HEK293 (cell line): ENCODE data around the gene GMDS.

ENCODE experiments used
- RBAK ChIP-seq: fragments of 450-650 bp; formaldehyde crosslinking; IDR thresholded peaks from 2 replicates; pipeline ENCODE4 v1.5.1; 2016; ENCODE audit warnings: missing biosample characterization, missing genetic modification characterization
- ZBTB21 ChIP-seq: fragments of 450-650 bp; formaldehyde crosslinking; IDR thresholded peaks from 2 replicates; pipeline ENCODE4 v1.5.1; 2017; ENCODE audit warnings: missing biosample characterization, missing genetic modification characterization
- ZBTB7A ChIP-seq: fragments of 450-650 bp; formaldehyde crosslinking; IDR thresholded peaks from 2 replicates; pipeline ENCODE4 v1.5.1; 2016; ENCODE audit warnings: low read depth, missing biosample characterization, missing genetic modification characterization
- ZEB2 ChIP-seq: fragments of 450-650 bp; formaldehyde crosslinking; IDR thresholded peaks from 2 replicates; pipeline ENCODE4 v1.5.1; 2016; ENCODE audit warnings: missing biosample characterization, missing genetic modification characterization
- ZNF155 ChIP-seq: fragments of 450-650 bp; formaldehyde crosslinking; IDR thresholded peaks from 2 replicates; pipeline ENCODE4 v1.5.1; 2016; ENCODE audit warnings: missing biosample characterization, missing genetic modification characterization
- ZNF274 ChIP-seq, 2 experiments: fragments of 200-500 bp in 1 of 2; fragments of 450-650 bp in 1 of 2; sonication (Bioruptor generic) in 1 of 2; formaldehyde crosslinking in 1 of 2; IDR thresholded peaks; 2 replicates each; pipeline versions ENCODE4 v1.5.1 to v1.6.1; 2014 to 2016; ENCODE audit warnings: borderline replicate concordance in 1 of 2, inconsistent platforms in 1 of 2, low read length in 1 of 2, missing biosample characterization in 1 of 2, missing genetic modification characterization in 1 of 2
- ZNF341 ChIP-seq: fragments of 450-650 bp; formaldehyde crosslinking; IDR thresholded peaks from 2 replicates; pipeline ENCODE4; 2016; ENCODE audit warnings: low read depth, missing biosample characterization, missing genetic modification characterization
- ZNF664 ChIP-seq: fragments of 450-650 bp; formaldehyde crosslinking; IDR thresholded peaks from 2 replicates; pipeline ENCODE4 v1.5.1; 2016; ENCODE audit warnings: missing biosample characterization, missing genetic modification characterization
- ZNF76 ChIP-seq: fragments of 450-650 bp; formaldehyde crosslinking; IDR thresholded peaks from 2 replicates; pipeline ENCODE4; 2016; ENCODE audit warnings: low read depth, missing biosample characterization, missing genetic modification characterization, borderline replicate concordance
- ZNF792 ChIP-seq: fragments of 450-650 bp; formaldehyde crosslinking; IDR thresholded peaks from 2 replicates; pipeline ENCODE4 v1.5.1; 2016; ENCODE audit warnings: missing biosample characterization, missing genetic modification characterization
- TF ChIP-seq, protein P1 (sequence below): fragments of 450-650 bp; formaldehyde crosslinking; IDR thresholded peaks from 2 replicates; pipeline ENCODE4 v1.5.1; 2016; ENCODE audit warnings: missing biosample characterization, missing genetic modification characterization

DNA sequence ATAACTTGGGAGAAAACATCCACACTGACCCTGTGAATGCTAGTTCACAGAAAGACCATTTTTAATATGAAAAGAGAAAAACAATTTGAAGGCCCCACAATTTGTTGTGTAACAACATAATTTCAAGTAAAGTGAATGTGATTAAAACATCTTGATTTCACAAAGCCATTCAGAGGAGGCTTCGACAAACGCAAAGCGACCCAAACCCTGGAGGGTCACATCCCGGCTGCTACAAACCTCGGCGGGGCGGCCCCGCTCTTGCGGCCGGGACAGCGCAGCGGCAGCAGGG lies 621.7 kb downstream of the GMDS start:
- TF ChIP-seq ZNF664 (tag by site-specific recombination): no peak
- TF ChIP-seq ZNF76 (tag by site-specific recombination): no peak
- TF ChIP-seq, protein P1, sequence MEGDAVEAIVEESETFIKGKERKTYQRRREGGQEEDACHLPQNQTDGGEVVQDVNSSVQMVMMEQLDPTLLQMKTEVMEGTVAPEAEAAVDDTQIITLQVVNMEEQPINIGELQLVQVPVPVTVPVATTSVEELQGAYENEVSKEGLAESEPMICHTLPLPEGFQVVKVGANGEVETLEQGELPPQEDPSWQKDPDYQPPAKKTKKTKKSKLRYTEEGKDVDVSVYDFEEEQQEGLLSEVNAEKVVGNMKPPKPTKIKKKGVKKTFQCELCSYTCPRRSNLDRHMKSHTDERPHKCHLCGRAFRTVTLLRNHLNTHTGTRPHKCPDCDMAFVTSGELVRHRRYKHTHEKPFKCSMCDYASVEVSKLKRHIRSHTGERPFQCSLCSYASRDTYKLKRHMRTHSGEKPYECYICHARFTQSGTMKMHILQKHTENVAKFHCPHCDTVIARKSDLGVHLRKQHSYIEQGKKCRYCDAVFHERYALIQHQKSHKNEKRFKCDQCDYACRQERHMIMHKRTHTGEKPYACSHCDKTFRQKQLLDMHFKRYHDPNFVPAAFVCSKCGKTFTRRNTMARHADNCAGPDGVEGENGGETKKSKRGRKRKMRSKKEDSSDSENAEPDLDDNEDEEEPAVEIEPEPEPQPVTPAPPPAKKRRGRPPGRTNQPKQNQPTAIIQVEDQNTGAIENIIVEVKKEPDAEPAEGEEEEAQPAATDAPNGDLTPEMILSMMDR (tag by site-specific recombination): no peak
- TF ChIP-seq ZBTB7A (tag by site-specific recombination): no peak
- TF ChIP-seq ZEB2: no peak; the same call in 1 of the 2 replicates
- TF ChIP-seq RBAK (tag by site-specific recombination): no peak
- no peak for TF ChIP-seq ZNF792 (tag by site-specific recombination)
- TF ChIP-seq ZBTB21: no peak
- TF ChIP-seq ZNF274 (IDR thresholded peaks at IDR 0.05; ENCODE audit: low read length): no peak
- TF ChIP-seq ZNF274 (tag by site-specific recombination; IDR thresholded peaks at IDR 0.05; ENCODE audit: borderline replicate concordance): no peak
- no peak for TF ChIP-seq ZNF341 (tag by site-specific recombination)
- no peak for TF ChIP-seq ZNF155 (tag by site-specific recombination)
